GM19035 (cell line): ENCODE measurements around the gene LRRC43.

Experiments
- ATAC-seq: cut with Tn5 transposase; IDR thresholded peaks from one replicate; pipeline ENCODE4 v1.9.1; 2021; ENCODE audit not compliant: unreplicated experiment

The LRRC43 gene

GRCh38 chr12:122182887-122183587 lies at the start of gene LRRC43:
TSS of gene LRRC43 (plus strand) at chr12:122183123. CDS start at chr12:122183145, 22 bp downstream.
- no peak for ATAC-seq

GRCh38 chr12:122133192-122133950 lies 49.6 kb upstream of the LRRC43 start:
- ATAC-seq: no peak

- no peak for ATAC-seq
These were observed 47.4 kb upstream of the LRRC43 start for GRCh38 chr12:122135437-122136031.

- ATAC-seq: no peak
These were observed 45.7 kb upstream of the LRRC43 start for GRCh38 chr12:122137229-122137628.

GRCh38 chr12:122137681-122138080 lies 45.2 kb upstream of the LRRC43 start:
- ATAC-seq: no peak

- no peak for ATAC-seq
These were observed 44.7 kb upstream of the LRRC43 start for GRCh38 chr12:122138181-122138580.

GRCh38 chr12:122138616-122139015 lies 44.3 kb upstream of the LRRC43 start:
- ATAC-seq: no peak

- no peak for ATAC-seq
These were observed 43.7 kb upstream of the LRRC43 start for GRCh38 chr12:122139266-122139665.

- no peak for ATAC-seq
These were observed 43.0 kb upstream of the LRRC43 start for GRCh38 chr12:122139941-122140340.

GRCh38 chr12:122140467-122141257 lies 42.3 kb upstream of the LRRC43 start:
- no peak for ATAC-seq

- no peak for ATAC-seq
These were observed 40.8 kb upstream of the LRRC43 start for GRCh38 chr12:122141911-122142725.

- no peak for ATAC-seq
These were observed 40.1 kb upstream of the LRRC43 start for GRCh38 chr12:122142857-122143256.

- ATAC-seq: no peak
These were observed 38.0 kb upstream of the LRRC43 start for GRCh38 chr12:122144885-122145284.

GRCh38 chr12:122145505-122146330 lies 37.2 kb upstream of the LRRC43 start:
- ATAC-seq: no peak

- no peak for ATAC-seq
These were observed 35.2 kb upstream of the LRRC43 start for GRCh38 chr12:122147514-122148290.

- no peak for ATAC-seq
These were observed 34.3 kb upstream of the LRRC43 start for GRCh38 chr12:122148657-122149056.

GRCh38 chr12:122150127-122150681 lies 32.7 kb upstream of the LRRC43 start:
- ATAC-seq: no peak

- no peak for ATAC-seq
These were observed 30.2 kb upstream of the LRRC43 start for GRCh38 chr12:122152754-122153153.
